NB4 (cell line): ENCODE results near the gene PHF21B.

ENCODE experiments used
- DNase-seq: peaks from one replicate; pipeline ENCODE4 v3.0.0; 2010; ENCODE audit warnings: low read depth
- H3K4me3 ChIP-seq: one replicate; pipeline ENCODE4 v1.5.1; 2011; ENCODE audit warnings: mild to moderate bottlenecking, low read depth, low read length, moderate library complexity
- MYC ChIP-seq: IDR thresholded peaks from 2 replicates; pipeline ENCODE4 v1.6.1; 2011; ENCODE audit warnings: low read depth, low read length
- POLR2A ChIP-seq: IDR thresholded peaks from 2 replicates; pipeline ENCODE4 v1.6.1; 2011; ENCODE audit warnings: mild to moderate bottlenecking; ENCODE audit not compliant: insufficient read length; ENCODE audit errors: extremely low read depth
- TF ChIP-seq, protein P1 (sequence below): IDR thresholded peaks from 2 replicates; pipeline ENCODE4 v1.6.1; 2011; ENCODE audit warnings: low read depth, low read length
- TF ChIP-seq, protein P2 (sequence below): IDR thresholded peaks from one replicate; pipeline ENCODE4 v1.5.1; 2012; ENCODE audit warnings: low read depth, low read length

PHF21B gene

DNA sequence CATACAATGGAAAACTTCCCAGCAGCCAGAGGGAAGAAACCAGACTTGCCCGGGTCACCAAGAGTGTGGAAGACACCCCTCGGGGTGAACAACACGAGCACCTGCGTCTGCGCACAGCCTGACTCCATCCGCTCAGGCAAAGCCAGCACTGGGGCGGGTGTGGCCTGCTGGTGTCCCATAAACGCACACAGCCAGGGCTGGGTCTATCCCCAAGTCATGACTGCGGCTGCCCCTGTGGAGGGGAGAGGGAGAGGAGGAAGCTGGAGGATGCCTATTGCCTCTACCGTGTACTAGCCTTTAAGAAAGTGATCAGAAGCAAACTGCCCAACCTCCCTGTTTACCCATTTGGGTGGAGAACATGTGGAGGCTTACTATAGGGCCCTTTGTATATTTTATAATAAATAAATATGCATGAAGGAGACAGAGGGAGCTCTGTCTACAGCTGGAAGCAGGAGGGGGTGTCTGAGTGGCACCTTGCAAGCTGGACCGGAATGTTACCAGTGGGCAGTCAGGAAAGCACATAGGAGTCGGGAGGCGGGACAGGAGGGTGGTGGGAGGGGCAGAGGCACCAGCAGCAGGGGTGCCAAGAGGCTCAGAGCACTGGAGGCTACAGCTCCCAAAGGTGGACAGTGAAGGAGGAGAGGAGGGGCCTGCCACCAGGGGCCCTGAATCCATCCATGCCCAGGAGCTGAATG is 79.6 kb downstream of the PHF21B start:
- no peak for DNase-seq
- no peak overlapping the region for H3K4me3 ChIP-seq
- TF ChIP-seq MYC (no peak), POLR2A (no peak)
- TF ChIP-seq, protein P1, sequence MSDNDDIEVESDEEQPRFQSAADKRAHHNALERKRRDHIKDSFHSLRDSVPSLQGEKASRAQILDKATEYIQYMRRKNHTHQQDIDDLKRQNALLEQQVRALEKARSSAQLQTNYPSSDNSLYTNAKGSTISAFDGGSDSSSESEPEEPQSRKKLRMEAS: no peak
- TF ChIP-seq, protein P2, sequence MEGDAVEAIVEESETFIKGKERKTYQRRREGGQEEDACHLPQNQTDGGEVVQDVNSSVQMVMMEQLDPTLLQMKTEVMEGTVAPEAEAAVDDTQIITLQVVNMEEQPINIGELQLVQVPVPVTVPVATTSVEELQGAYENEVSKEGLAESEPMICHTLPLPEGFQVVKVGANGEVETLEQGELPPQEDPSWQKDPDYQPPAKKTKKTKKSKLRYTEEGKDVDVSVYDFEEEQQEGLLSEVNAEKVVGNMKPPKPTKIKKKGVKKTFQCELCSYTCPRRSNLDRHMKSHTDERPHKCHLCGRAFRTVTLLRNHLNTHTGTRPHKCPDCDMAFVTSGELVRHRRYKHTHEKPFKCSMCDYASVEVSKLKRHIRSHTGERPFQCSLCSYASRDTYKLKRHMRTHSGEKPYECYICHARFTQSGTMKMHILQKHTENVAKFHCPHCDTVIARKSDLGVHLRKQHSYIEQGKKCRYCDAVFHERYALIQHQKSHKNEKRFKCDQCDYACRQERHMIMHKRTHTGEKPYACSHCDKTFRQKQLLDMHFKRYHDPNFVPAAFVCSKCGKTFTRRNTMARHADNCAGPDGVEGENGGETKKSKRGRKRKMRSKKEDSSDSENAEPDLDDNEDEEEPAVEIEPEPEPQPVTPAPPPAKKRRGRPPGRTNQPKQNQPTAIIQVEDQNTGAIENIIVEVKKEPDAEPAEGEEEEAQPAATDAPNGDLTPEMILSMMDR: no peak

DNA sequence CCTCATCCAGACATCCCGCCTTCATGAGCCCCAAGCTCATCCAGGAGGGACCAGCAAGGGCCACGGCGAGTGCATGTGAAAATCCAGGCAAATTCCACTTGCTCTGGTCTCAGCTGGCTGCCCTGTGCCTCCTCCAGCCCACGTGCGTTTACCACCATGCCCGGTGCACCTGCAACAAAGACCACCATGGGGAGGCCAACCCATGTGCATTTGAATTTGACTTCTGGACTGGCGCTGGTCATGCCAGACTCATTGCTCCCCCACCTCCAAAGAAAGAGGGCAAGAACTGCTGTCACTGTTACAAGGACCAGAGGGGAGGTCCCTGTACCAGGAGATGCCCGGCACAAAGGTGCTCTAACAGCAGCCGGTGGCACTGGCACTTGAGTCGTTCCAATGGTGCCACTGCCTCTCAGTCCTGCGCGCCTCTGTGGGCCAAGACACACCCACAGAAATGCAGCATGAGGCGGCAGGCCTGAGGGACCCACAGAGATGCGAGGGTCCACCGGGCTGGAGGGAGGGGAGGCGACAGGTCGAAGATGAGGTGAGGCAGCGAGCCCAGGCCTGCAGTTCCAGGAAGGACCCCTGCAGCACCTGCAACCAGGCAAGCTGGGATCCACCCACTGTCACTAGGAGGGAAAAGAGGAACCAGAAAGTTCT is 80.3 kb downstream of the PHF21B start:
- no peak for TF ChIP-seq MYC
- no peak overlapping the region for H3K4me3 ChIP-seq
- DNase-seq: no peak

DNA sequence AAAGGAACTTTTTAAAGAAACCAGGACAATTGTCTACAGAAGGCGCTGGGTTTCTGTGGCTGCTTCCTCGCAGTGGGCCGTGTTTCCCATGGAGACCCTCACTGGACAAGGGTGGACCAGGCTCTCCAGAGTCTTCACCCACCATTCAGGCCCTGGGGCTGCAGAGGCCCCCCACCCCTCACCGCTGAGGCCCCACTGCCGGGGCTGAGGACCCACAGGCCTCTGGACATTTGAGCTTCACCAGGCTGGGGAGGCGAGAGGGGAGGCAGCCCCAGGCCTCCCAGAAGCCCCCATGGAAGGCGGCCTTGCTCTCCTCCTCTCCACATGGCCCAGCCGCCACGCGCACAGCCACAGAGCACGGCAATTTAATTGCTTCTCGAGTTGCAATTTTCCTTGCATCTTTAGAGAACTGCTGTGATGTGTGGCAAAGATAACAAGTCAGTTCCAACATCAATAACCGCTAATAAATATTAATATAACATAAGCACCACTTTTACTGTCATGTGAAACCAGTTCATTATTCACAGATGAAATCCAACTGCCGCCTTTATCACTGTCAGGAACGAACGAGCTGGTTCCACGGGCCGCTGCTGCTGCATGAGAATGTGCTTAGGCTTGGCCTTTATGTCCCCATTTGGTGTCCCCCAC is 81.0 kb downstream of the PHF21B start:
- H3K4me3 ChIP-seq: no peak overlapping the region
- TF ChIP-seq, protein P2: no peak
- TF ChIP-seq POLR2A (no peak), MYC (no peak)
- TF ChIP-seq, protein P1: no peak
- DNase-seq: no peak

DNA sequence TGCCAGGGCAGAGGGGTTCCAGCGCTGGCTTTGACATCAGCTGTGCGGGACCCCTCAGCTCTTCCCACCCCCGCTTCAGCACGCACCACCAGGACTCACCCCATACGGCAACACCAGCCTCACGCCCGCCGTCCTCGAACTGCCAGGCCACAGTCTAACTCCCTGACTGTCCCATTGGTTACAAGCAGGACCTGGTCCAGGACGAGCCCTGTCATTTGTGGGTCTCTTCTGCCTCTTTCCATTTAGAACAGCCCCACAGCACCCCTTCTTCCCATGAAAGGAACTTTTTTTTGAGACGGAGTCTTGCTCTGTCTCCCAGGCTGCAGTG is 81.7 kb downstream of the PHF21B start:
- H3K4me3 ChIP-seq: no peak overlapping the region
- TF ChIP-seq, protein P1: no peak
- no peak for TF ChIP-seq POLR2A
- no peak for TF ChIP-seq MYC
- TF ChIP-seq, protein P2: no peak
- DNase-seq: no peak

DNA sequence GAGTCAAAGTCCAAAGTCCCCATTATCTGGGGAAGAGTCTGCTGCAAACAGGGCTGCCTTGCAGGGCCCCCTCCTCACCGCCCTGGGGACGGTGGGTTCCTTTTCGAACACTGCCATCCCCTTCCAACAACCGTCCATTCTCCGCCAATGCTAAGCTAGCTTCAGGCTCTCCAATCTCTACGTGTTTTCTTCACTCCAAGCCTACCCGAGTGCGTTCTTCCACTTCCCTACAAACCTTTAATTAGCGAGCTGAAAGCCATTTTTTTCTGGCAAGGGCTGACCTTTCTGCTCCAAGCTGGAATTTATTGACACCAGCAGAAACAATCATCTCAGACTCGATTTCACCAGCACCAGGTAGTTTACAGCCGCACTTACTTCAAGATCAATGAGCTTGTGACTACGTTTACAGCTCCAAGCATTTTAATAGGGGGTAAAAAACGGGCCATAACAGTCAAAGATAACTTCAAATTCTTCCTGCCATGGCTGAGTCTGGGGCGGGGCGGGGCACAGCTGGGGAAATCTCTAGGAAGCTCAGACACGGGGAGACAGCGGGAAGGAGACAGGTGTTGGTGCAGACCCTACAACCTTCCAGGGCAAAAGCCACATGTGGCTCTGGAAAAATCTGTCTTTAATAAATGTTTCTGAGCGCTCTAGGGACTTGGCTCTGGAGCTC is 82.2 kb downstream of the PHF21B start:
- no peak for DNase-seq
- TF ChIP-seq POLR2A: no peak
- H3K4me3 ChIP-seq: no peak overlapping the region

DNA sequence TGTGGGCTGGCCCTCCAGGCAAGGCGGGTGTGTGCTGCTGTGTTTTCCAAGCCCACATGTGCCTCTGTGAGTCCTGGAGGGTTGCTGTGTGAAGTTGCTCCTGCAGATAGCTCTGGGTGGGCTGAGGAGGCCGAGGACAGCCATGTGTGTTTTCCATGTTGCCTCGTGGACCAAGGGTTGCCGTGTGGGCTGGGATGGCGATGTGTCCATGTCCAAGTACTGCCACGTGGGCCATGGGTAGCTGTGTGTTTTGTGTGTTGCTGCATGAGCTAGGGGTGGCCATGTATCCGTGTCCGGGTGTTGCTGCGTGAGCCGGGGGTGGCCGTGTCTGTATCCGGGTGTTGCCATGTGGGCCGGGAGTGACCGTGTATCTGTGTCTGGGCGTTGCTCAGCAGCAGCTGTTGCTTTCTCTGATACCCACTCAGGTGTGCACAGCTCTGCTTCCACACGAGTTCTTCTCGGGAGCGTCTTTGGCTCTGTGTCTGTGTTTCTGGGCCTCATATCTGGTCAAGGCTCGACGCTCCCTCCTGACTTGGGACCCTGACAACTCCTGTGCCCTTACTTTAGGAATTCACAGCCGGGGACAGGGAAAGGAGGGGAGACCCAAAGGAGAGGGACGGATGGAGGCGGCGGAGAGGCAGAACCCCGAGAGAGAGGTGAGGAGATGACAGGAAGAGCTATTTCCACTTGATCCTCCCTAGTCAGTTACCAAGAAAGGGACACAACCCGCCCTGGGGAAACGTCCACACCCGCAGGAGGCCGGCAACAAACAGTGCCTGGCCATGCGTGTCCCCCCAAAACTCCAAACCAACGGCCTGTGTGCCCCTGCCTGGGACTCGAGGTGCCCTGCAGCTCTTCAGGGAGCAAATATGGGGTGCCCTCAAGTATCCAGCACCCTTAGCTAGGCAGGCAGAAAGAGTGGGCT is 83.1 kb downstream of the PHF21B start:
- DNase-seq: no peak
- H3K4me3 ChIP-seq: no peak overlapping the region
- TF ChIP-seq, protein P2: no peak
